KMS-11 (cell line): ENCODE results near the gene CNGB1.

Source experiments
- H2AFZ ChIP-seq: fragments of 200-600 bp; sonication (generic); 2 replicates; pipeline ENCODE4 v1.6.1; 2016; ENCODE audit warnings: antibody characterized with exemption, mixed run types, low read depth
- H3K27ac ChIP-seq: fragments of 200-600 bp; sonication (generic); 2 replicates; pipeline ENCODE4 v1.6.1; 2016; ENCODE audit warnings: mild to moderate bottlenecking, mixed run types
- H3K27me3 ChIP-seq: fragments of 200-600 bp; sonication (generic); 2 replicates; pipeline ENCODE4 v1.6.1; 2017; ENCODE audit warnings: mild to moderate bottlenecking, low read depth, mixed run types, moderate library complexity; ENCODE audit not compliant: insufficient read depth
- H3K36me3 ChIP-seq: fragments of 200-600 bp; sonication (generic); 2 replicates; pipeline ENCODE4 v1.6.1; 2017; ENCODE audit warnings: mild to moderate bottlenecking, mixed run types; ENCODE audit not compliant: insufficient read depth
- H3K4me1 ChIP-seq: fragments of 200-600 bp; sonication (generic); 2 replicates; pipeline ENCODE4 v1.6.1; 2016; ENCODE audit warnings: mild to moderate bottlenecking, low read depth, mixed run types; ENCODE audit not compliant: poor library complexity, severe bottlenecking
- H3K4me2 ChIP-seq: fragments of 200-600 bp; sonication (generic); 2 replicates; pipeline ENCODE4 v1.7.0; 2016; ENCODE audit warnings: mild to moderate bottlenecking, mixed run types
- H3K4me3 ChIP-seq: fragments of 200-600 bp; sonication (generic); IDR thresholded peaks from 2 replicates; pipeline ENCODE4 v1.6.1; 2017; ENCODE audit warnings: low read depth, low read length, mixed read lengths; ENCODE audit not compliant: insufficient read depth
- H3K79me2 ChIP-seq: fragments of 200-600 bp; sonication (generic); 2 replicates; pipeline ENCODE4 v1.6.1; 2016; ENCODE audit warnings: low read depth, mixed run types; ENCODE audit not compliant: insufficient read depth
- H3K9ac ChIP-seq: fragments of 200-600 bp; sonication (generic); 2 replicates; pipeline ENCODE4 v1.6.1; 2016; ENCODE audit warnings: mild to moderate bottlenecking, mixed run types
- H4K20me1 ChIP-seq: fragments of 200-600 bp; sonication (generic); 2 replicates; pipeline ENCODE4 v1.6.1; 2016; ENCODE audit warnings: mild to moderate bottlenecking, mixed run types; ENCODE audit not compliant: insufficient read depth
- TF ChIP-seq, protein P1 (sequence below): fragments of 200-600 bp; sonication (generic); conservative IDR thresholded peaks from 2 replicates; pipeline ENCODE4 v1.6.1; 2017; ENCODE audit warnings: low read depth, mild to moderate bottlenecking, antibody characterized with exemption, low read length, moderate library complexity, mixed read lengths

CNGB1 gene

GRCh38 chr16:58001781-58002415 is 31.0 kb upstream of the CNGB1 start:
- H4K20me1 ChIP-seq = no peaks in the 10 kb centered on the region
- no peaks in the 10 kb centered on the region for H3K36me3 ChIP-seq
- no peak overlapping the region for H3K27ac ChIP-seq
- no peak overlapping the region for H3K4me3 ChIP-seq
- peaks cover 21% of the 10 kb centered on the region for H3K4me1 ChIP-seq
- TF ChIP-seq, protein P1, sequence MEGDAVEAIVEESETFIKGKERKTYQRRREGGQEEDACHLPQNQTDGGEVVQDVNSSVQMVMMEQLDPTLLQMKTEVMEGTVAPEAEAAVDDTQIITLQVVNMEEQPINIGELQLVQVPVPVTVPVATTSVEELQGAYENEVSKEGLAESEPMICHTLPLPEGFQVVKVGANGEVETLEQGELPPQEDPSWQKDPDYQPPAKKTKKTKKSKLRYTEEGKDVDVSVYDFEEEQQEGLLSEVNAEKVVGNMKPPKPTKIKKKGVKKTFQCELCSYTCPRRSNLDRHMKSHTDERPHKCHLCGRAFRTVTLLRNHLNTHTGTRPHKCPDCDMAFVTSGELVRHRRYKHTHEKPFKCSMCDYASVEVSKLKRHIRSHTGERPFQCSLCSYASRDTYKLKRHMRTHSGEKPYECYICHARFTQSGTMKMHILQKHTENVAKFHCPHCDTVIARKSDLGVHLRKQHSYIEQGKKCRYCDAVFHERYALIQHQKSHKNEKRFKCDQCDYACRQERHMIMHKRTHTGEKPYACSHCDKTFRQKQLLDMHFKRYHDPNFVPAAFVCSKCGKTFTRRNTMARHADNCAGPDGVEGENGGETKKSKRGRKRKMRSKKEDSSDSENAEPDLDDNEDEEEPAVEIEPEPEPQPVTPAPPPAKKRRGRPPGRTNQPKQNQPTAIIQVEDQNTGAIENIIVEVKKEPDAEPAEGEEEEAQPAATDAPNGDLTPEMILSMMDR = no peak
- no peaks in the 10 kb centered on the region for H3K79me2 ChIP-seq
- no peak overlapping the region for H2AFZ ChIP-seq
- no peak overlapping the region for H3K9ac ChIP-seq
- no peaks in the 10 kb centered on the region for H3K27me3 ChIP-seq
- peak overlapping the region; percentile 69 for H3K4me2 ChIP-seq

DNA sequence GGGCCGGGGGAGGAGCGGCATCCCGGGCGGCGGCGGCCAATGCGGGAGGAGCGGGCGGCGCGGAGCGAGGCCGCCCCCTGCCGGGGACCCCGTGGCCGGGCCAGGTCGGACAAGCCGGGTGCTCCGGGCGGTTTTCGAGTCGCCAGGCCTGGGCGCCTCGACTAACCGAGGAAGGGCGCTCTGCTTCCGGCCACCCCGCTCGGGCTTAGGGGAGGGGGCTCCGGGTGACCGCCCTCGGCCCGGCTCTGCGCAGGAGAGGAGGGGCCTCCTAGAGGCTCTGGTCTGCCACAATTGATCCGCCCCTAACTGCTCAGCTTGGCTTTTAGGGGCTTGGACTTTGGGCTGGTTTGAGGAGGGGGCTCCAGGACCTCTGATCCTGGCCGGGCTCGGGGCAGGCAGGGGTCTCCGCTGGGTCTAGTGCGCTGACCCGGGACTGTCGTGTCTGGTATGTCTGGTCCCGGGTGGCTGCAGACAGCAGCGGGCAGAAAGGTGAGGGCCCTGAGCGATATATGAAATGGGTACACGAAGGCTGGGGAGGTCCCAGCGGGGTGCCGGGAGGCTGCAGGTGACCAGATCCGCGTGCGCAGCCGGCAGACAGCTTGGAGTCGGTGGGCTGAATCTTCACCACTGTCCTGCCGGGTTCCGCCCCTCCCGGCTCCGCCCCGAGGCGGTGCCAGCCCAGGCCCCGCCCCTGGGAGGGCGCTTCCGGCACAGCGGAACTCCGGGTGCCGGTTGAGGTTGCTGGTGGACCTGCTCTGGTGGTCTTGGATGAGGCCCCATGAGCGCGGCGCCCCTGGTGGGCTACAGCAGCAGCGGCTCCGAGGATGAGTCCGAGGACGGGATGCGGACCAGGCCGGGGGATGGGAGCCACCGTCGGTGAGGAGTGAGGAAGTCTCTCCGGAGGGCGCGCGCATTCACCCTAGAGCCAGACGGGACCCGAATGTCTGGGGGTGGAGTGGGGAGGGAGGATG is 30.1 kb upstream of the CNGB1 start, which contains the start of gene USB1:
USB1 (plus strand) TSS at position 702 of the 971 bp plus-strand sequence; CDS start at position 779, 77 bp downstream.
- H3K27ac ChIP-seq = peak within 1 kb of the TSS; percentile 75
- TF ChIP-seq, protein P1 = peak; percentile 57
- no peaks in the 10 kb centered on the region for H3K27me3 ChIP-seq
- H3K4me2 ChIP-seq = peak within 1 kb of the TSS; percentile 69
- no peaks in the 10 kb centered on the region for H4K20me1 ChIP-seq
- peaks cover 21% of the 10 kb centered on the region for H3K4me1 ChIP-seq
- H3K79me2 ChIP-seq = no peaks in the 10 kb centered on the region
- no peak within 1 kb of the TSS for H3K4me3 ChIP-seq
- peak within 1 kb of the TSS; percentile 69 for H3K9ac ChIP-seq
- H3K36me3 ChIP-seq = no peaks in the 10 kb centered on the region
- H2AFZ ChIP-seq = peak within 1 kb of the TSS; percentile 94

DNA sequence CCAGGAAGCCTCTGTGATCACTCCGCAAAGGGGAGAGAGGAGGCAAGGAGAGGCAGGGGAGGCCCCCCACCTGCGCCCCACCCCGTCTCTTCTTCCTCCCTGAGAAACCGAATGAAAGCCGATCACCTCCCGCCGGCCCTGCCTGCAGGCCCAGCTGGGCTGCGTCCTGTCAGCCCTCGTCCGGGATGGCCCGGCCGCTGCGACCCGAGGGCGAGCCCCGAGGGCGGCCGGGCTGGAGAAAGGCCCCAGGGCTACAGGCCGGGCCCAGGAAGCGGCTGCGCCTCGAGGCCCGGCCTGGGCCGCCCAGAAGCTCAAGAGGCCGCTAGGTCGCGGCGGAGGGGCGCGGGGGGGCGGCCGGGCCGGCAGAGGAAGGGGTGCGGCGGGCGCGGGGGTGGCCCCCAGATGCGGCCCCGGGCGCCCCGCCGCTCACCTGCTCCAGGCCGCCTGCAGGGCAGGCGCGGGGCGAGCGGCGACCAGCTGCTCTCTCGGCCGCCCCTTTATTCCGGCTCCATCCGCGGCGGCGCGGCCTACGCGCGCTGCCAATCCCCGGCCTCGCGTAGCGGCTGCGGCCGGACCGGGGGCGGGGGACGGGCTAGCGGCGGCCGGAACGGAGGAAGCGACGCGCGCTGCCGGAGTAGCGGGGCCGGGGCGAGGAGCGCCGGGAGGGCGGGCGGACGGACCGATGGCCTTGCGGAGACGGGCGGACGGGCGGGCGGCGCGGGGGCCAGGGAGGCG is 29.2 kb upstream of the CNGB1 start, which contains the start of gene ZNF319:
ZNF319 (minus strand) TSS at position 702 of the 735 bp plus-strand sequence. CDS start 2,407 bp downstream, outside the sequence.
- H3K4me1 ChIP-seq = peaks cover 22% of the 10 kb centered on the region
- peak within 1 kb of the TSS; percentile 91 for H3K4me2 ChIP-seq
- H3K36me3 ChIP-seq = no peaks in the 10 kb centered on the region
- no peaks in the 10 kb centered on the region for H3K79me2 ChIP-seq
- H3K9ac ChIP-seq = peak within 1 kb of the TSS; percentile 69
- H3K27ac ChIP-seq = peak within 1 kb of the TSS; percentile 75
- no peak within 1 kb of the TSS for H3K4me3 ChIP-seq
- no peaks in the 10 kb centered on the region for H4K20me1 ChIP-seq
- TF ChIP-seq, protein P1 = no peak
- H2AFZ ChIP-seq = peak within 1 kb of the TSS; percentile 94
- no peaks in the 10 kb centered on the region for H3K27me3 ChIP-seq

GRCh38 chr16:57999366-57999970 is 28.5 kb upstream of the CNGB1 start:
- Histone ChIP-seq H3K9ac (peak overlapping the region; percentile 69), H3K27ac (peak overlapping the region; percentile 36), H4K20me1 (no peaks in the 10 kb centered on the region), H3K4me1 (peaks cover 28% of the 10 kb centered on the region), H2AFZ (peak overlapping the region; percentile 47), H3K27me3 (no peaks in the 10 kb centered on the region), H3K4me2 (peak overlapping the region; percentile 91), H3K4me3 (no peak overlapping the region), H3K36me3 (no peaks in the 10 kb centered on the region), H3K79me2 (no peaks in the 10 kb centered on the region)
- TF ChIP-seq, protein P1 = no peak
